DMS153 treated with DMSO at 0.1 percent for 48 hours (cell line): ENCODE results near the gene EPB41L1.

Experiments used
- DNase-seq: peaks from one replicate; lab custom pipeline; 2025; ENCODE audit not compliant: unreplicated experiment; lab: John Stamatoyannopoulos, UW

The EPB41L1 gene

GRCh38 chr20:36275441-36276189 is 121.1 kb downstream of the EPB41L1 start:
- no peak for DNase-seq

GRCh38 chr20:36277546-36277945 is 123.0 kb downstream of the EPB41L1 start:
- no peak for DNase-seq

- DNase-seq: no peak
Measured at GRCh38 chr20:36279362-36279761, 124.8 kb downstream of the EPB41L1 start.

- no peak for DNase-seq
Measured at GRCh38 chr20:36279776-36280175, 125.2 kb downstream of the EPB41L1 start.

- DNase-seq: no peak
Measured at GRCh38 chr20:36281785-36282380, 127.3 kb downstream of the EPB41L1 start.
